Ovary (tissue), 9 donors: ENCODE data around the gene CRACR2B. TPM values are rescaled to one million over a fixed set of nuclear protein-coding genes. Genes with fewer than 3 reads are reported as not detected.
A peak's percentile ranks its signal among the peaks of the same experiment; 100 is the strongest.

Source experiments
- DNase-seq, 5 donors: peaks; one replicate each; pipeline ENCODE4 v3.0.0-alpha.2; 2019 to 2020
- H3K27ac ChIP-seq, 2 donors: fragments of 200-600 bp; one replicate each; pipeline versions ENCODE4 v1.5.1 to v1.8.0; 2019 to 2022
- H3K27me3 ChIP-seq: fragments of 200-600 bp; one replicate; pipeline ENCODE4 v1.8.0; 2022
- H3K36me3 ChIP-seq: fragments of 200-600 bp; sonication (generic); one replicate; pipeline ENCODE4 v1.5.1; 2019
- H3K4me1 ChIP-seq: one replicate; pipeline ENCODE4 v1.8.1; 2013; ENCODE audit warnings: mild to moderate bottlenecking, moderate library complexity; ENCODE audit not compliant: insufficient read depth
- H3K4me3 ChIP-seq: fragments of 200-600 bp; sonication (generic); one replicate; pipeline ENCODE4 v1.5.1; 2017
- H3K9me3 ChIP-seq, 2 donors: fragments of 200-600 bp in 1 of 2; sonication (generic) in 1 of 2; one replicate each; pipeline versions ENCODE4 v1.5.1 to v1.8.1; 2013 to 2019; ENCODE audit warnings: mild to moderate bottlenecking in 1 of 2, moderate library complexity in 1 of 2
- EP300 ChIP-seq: sonication (generic); formaldehyde crosslinking; IDR thresholded peaks from one replicate; pipeline ENCODE4 v1.6.1; 2017; ENCODE audit warnings: antibody characterized with exemption
- POLR2A ChIP-seq: fragments of 450-650 bp; IDR thresholded peaks from one replicate; pipeline ENCODE4 v1.6.1; 2017; ENCODE audit warnings: antibody characterized with exemption, mild to moderate bottlenecking, moderate library complexity
- WGBS, 3 donors: extraction: QIAGEN DNeasy Blood & Tissue Kit in 1 of 3; methylation state at CpG; one replicate each; pipeline versions ENCODE4 v1.1.5 to v1.1.7; 2013 to 2017; 5-methylcytosine and 5-hydroxymethylcytosine counted together
- intact Hi-C, 4 donors: fragments of 100-400 bp; cut with DNase I; formaldehyde crosslinking; loops; one replicate each; pipeline versions ENCODE4 v1.11.0 to v1.15.1; 2022 to 2023
- polyA plus RNA-seq, 2 donors: library from polyadenylated mRNA; stranded (reverse); fragments of 200-250 nt in 1 of 2; fragments of 350-450 nt in 1 of 2; fragmentation: Illumina TruSeq in 1 of 2; extraction: RNeasy Lipid Tissue Mini Kit (QIAGEN cat#74804) in 1 of 2; gene quantifications; one replicate each; pipeline ENCODE4 v1.2.3, GENCODE V29; 2013 to 2014
- total RNA-seq, 7 donors: library from RNA; depleted of rRNA in 2 of 7; stranded (reverse); fragments of >200 nt in 2 of 7; fragmentation: NEBNext Ultra II Directional in 3 of 7; extraction: Animal tissue kit (Norgen Biotek cat#: 25700) in 3 of 7; gene quantifications; one replicate each; pipeline versions ENCODE4 v1.1.0 to v1.2.4, GENCODE V29; 2016 to 2023
- TF ChIP-seq, protein P1 (sequence below), 3 donors: fragments of 450-650 bp in 2 of 3; fragments of 200-600 bp in 1 of 3; IDR thresholded peaks; one replicate each; pipeline versions ENCODE4 v1.5.1 to v1.8.0; 2016 to 2022; ENCODE audit warnings: antibody characterized with exemption in 3 of 3, mild to moderate bottlenecking in 1 of 3
- donor health status: DM: no; HTN: no; CAD: no; lungs with moderate emphysema.
- donor health status: DM: no; HTN: no; CAD: no.
- donor health status: Bipolar disorder and iron deficiency.
- donor health status: DM: yes; HTN: yes; CAD: no.
- donor health status: DM: no; HTN: no; CAD: no.
- donor health status: DM: yes; HTN: yes; CAD: no.

The CRACR2B gene
- total and polyA plus RNA-seq, 9 donors = 0.18 to 6.5 (median 3.9) TPM

DNA sequence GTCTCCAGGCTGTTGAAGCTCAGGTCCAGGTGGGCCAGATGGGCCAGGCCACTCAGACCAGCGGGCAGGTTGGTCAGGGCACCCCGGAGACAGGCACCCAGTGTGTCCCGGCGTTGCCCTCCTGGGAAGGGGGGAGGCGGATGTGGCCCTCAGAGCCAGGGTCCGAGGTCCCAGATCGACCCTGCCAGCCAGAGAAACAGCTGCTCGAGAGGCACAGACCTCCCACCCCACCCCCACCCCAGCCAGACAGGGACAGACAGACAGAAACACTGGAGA, 24.3 kb upstream of the CRACR2B start:
- Histone ChIP-seq H3K27me3 (no peaks in the 10 kb centered on the region), H3K4me3 (no peak overlapping the region), H3K27ac (no peak overlapping the region), H3K36me3 (no peaks in the 10 kb centered on the region), H3K4me1 (peaks cover 9% of the 10 kb centered on the region), H3K9me3 (no peaks in the 10 kb centered on the region)
- intact Hi-C loops = no loop called here
- DNase-seq = no peak
- TF ChIP-seq POLR2A (no peak), EP300 (no peak)
- TF ChIP-seq, protein P1, sequence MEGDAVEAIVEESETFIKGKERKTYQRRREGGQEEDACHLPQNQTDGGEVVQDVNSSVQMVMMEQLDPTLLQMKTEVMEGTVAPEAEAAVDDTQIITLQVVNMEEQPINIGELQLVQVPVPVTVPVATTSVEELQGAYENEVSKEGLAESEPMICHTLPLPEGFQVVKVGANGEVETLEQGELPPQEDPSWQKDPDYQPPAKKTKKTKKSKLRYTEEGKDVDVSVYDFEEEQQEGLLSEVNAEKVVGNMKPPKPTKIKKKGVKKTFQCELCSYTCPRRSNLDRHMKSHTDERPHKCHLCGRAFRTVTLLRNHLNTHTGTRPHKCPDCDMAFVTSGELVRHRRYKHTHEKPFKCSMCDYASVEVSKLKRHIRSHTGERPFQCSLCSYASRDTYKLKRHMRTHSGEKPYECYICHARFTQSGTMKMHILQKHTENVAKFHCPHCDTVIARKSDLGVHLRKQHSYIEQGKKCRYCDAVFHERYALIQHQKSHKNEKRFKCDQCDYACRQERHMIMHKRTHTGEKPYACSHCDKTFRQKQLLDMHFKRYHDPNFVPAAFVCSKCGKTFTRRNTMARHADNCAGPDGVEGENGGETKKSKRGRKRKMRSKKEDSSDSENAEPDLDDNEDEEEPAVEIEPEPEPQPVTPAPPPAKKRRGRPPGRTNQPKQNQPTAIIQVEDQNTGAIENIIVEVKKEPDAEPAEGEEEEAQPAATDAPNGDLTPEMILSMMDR (IDR thresholded peaks at IDR 0.05) = no peak
- 81 to 83% (median 82%) methylated on average over 8 of the region's 8 CpGs for WGBS, 3 donors

DNA sequence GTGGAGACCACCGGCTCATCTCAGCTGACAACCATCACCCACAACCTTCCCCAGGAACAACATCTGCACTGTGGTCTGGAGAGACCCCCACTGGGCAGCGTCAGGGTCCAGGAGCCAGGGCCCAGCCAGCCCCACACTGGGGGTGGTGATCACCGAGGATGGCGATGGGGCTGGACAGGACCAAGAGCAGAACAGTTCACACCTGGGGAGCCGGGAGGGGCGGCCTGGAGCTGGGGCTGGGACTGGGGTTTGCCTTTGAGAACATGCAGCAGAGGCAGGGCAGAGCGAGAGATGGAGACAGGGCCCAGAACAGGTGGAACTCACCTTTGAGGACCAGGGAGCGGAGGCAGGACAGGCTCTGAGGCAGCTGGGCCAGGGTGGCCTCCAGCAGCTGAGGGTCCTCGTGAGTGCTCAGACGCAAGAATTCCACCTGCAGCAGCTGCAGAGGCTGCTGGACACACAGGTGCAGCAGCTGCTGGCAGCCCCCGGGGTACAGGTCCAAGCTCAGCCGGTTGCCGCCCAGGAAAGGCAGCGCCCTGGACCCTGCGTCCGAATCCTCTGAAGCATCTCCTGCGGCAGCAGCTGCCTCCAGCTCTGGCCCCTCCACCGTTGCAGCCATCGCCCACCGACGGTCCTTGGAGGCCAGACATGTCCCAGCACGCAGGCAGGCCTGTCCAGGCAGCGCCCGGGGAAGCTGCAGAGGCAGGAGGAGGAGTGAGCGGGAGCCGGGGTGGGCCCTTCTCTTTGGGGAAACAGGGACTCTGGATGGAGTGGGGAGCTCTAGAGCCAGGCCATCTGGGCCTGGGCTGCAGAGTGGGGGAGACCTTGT, 23.7 kb upstream of the CRACR2B start:
- WGBS, 3 donors = 40 to 61% (median 41%) methylated on average over 22 to 26 of the region's 26 CpGs
- DNase-seq = no peak
- TF ChIP-seq POLR2A (no peak), EP300 (no peak)
- TF ChIP-seq, protein P1 (IDR thresholded peaks at IDR 0.05) = no peak
- Histone ChIP-seq H3K4me1 (peaks cover 12% of the 10 kb centered on the region), H3K36me3 (no peaks in the 10 kb centered on the region), H3K9me3 (no peaks in the 10 kb centered on the region), H3K27me3 (no peaks in the 10 kb centered on the region), H3K27ac (no peak overlapping the region), H3K4me3 (no peak overlapping the region)
- intact Hi-C loops = no loop called here

DNA sequence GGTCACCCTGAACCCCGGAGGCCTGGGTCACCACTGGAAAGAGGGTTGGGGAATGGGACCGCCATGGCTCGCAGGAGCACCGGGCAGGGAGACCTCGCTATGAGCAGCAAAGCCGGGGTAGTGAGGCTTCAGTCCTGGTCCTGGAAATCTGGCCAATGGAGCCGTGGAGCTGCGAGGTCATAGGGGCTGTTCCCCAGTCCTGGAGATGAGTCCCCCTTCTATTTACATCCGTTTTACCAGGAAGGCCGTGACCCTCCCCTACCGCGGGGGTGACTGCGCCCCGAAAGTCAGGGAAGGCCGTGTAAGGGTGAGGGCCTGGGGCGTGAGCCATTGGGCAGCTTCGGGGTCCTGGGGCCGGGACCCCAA, 23.1 kb upstream of the CRACR2B start:
- Histone ChIP-seq H3K36me3 (no peaks in the 10 kb centered on the region), H3K4me1 (peaks cover 12% of the 10 kb centered on the region), H3K27ac (peak overlapping the region; percentile 80 to 85), H3K9me3 (no peaks in the 10 kb centered on the region), H3K4me3 (peak overlapping the region; percentile 50), H3K27me3 (no peaks in the 10 kb centered on the region)
- no peak for DNase-seq
- intact Hi-C loops = no loop called here
- WGBS, 3 donors = 2 to 7% (median 3%) methylated on average over 18 of the region's 18 CpGs
- TF ChIP-seq, protein P1 (IDR thresholded peaks at IDR 0.05) = no peak
- no peak for TF ChIP-seq EP300
- TF ChIP-seq POLR2A = no peak

DNA sequence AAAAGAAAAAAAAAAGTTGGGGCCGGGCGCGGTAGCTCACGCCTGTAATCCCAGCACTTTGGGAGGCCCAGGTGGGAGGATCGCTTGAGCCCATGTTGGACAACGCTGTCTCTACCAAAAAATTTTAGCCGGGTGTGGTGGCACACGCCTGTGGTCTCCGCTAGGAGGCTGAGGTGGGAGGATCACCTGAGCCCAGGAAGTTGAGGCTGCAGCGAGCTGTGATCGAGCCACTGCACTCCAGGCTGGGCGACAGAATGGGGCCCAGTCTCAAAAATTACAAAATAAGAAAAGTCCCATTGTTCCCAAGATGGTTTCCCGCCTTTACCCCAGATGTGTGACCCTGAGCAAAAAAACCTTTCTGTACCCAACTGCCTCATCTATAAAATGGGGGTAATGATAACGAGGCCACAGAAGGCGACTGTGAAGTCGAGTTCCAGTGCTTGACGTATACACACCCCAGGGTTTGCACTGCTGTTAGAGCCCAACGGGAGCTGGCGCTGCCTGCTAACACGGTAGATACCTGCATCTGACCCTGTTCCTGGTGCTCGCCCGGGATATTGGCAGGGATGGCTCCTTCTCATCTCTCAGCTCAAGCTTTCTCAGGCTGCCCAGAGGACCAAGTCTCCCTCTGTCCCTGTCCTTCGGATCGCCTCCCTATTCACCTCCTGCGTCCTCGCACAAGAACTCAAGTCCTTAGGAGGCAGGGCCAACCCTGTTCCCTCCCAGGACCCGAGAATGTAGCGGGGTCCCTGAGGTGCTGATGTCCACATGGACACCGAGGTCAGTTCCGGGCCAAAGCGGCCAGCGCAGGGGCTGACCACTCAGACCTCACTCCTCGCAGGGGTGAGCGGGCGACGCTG, 19.1 kb upstream of the CRACR2B start:
- Histone ChIP-seq H3K9me3 (no peaks in the 10 kb centered on the region), H3K4me1 (peaks cover 18% of the 10 kb centered on the region), H3K27ac (peak overlapping the region; percentile 92 to 95), H3K4me3 (peak overlapping the region; percentile 83), H3K27me3 (no peaks in the 10 kb centered on the region), H3K36me3 (no peaks in the 10 kb centered on the region)
- no peak for DNase-seq
- 29 to 34% (median 31%) methylated on average over 36 of the region's 36 CpGs for WGBS, 3 donors
- TF ChIP-seq, protein P1 (IDR thresholded peaks at IDR 0.05) = no peak
- no peak for TF ChIP-seq POLR2A
- no peak for TF ChIP-seq EP300
- intact Hi-C loops = loop anchor here in 1 of 4 donors (5.0 kb wide), 1 partner anchor 34 kb away; the partner anchor contains the start of genes POLR2L and TSPAN4
